ENCODE data around the gene NRXN3.

Gene NRXN3

GRCh38 chr14:79225815-79226214, 1055.6 kb downstream of the NRXN3 start:
- no peak for DNase-seq (ENCODE audit: low read depth)

- no peak for DNase-seq (ENCODE audit: low read depth)
These were observed 1059.3 kb downstream of the NRXN3 start for GRCh38 chr14:79229383-79229909.

- DNase-seq (ENCODE audit: low read depth): no peak
These were observed 1072.5 kb downstream of the NRXN3 start for GRCh38 chr14:79242666-79243065.

- no peak for DNase-seq (ENCODE audit: low read depth)
These were observed 1076.0 kb downstream of the NRXN3 start for GRCh38 chr14:79246173-79246572.

GRCh38 chr14:79248126-79248525, 1078.0 kb downstream of the NRXN3 start:
- no peak for DNase-seq (ENCODE audit: low read depth)

- no peak for DNase-seq (ENCODE audit: low read depth)
These were observed 1078.6 kb downstream of the NRXN3 start for GRCh38 chr14:79248771-79249170.

- DNase-seq (ENCODE audit: low read depth): no peak
These were observed 1081.1 kb downstream of the NRXN3 start for GRCh38 chr14:79251278-79251677.

GRCh38 chr14:79253576-79253975, 1083.4 kb downstream of the NRXN3 start:
- no peak for DNase-seq (ENCODE audit: low read depth)

- no peak for DNase-seq (ENCODE audit: low read depth)
These were observed 1084.0 kb downstream of the NRXN3 start for GRCh38 chr14:79254069-79254775.

GRCh38 chr14:79256380-79256779, 1086.2 kb downstream of the NRXN3 start:
- DNase-seq (ENCODE audit: low read depth): no peak

- DNase-seq (ENCODE audit: low read depth): no peak
These were observed 1090.2 kb downstream of the NRXN3 start for GRCh38 chr14:79260406-79260805.

- DNase-seq (ENCODE audit: low read depth): no peak
These were observed 1095.3 kb downstream of the NRXN3 start for GRCh38 chr14:79265366-79265946.

- DNase-seq (ENCODE audit: low read depth): no peak
These were observed 1100.2 kb downstream of the NRXN3 start for GRCh38 chr14:79270361-79270760.

GRCh38 chr14:79271122-79271521, 1100.9 kb downstream of the NRXN3 start:
- no peak for DNase-seq (ENCODE audit: low read depth)

- no peak for DNase-seq (ENCODE audit: low read depth)
These were observed 1104.6 kb downstream of the NRXN3 start for GRCh38 chr14:79274641-79275291.

- no peak for DNase-seq (ENCODE audit: low read depth)
These were observed 1105.1 kb downstream of the NRXN3 start for GRCh38 chr14:79275292-79275655.

GRCh38 chr14:79278286-79278797, 1108.2 kb downstream of the NRXN3 start:
- no peak for DNase-seq (ENCODE audit: low read depth)

GRCh38 chr14:79278798-79279644, 1108.8 kb downstream of the NRXN3 start:
- no peak for DNase-seq (ENCODE audit: low read depth)

GRCh38 chr14:79279645-79280597, 1109.7 kb downstream of the NRXN3 start:
- DNase-seq (ENCODE audit: low read depth): no peak

GRCh38 chr14:79281244-79282152, 1111.3 kb downstream of the NRXN3 start:
- DNase-seq (ENCODE audit: low read depth): no peak

Measured in stimulated activated CD8-positive, alpha-beta memory T cell treated with anti-CD3 and anti-CD28 coated beads, Interleukin-15, amount 100 ng/mL, for 24 hours (primary cell).